Lung (tissue), 12 donors: Measurements from ENCODE around the gene C5. TPM values are rescaled to one million over a fixed set of nuclear protein-coding genes. Genes with fewer than 3 reads are reported as not detected.

Source experiments
- ATAC-seq: fragments of 200-7000 bp; cut with Tn5 transposase; one replicate; pipeline ENCODE4 v1.9.1; 2020; ENCODE audit warnings: moderate number of reproducible peaks; ENCODE audit not compliant: insufficient read depth, low FRiP score
- DNase-seq, 3 donors: peaks; one replicate each; pipeline ENCODE4 v3.0.0-alpha.2; 2013 to 2017
- H3K27ac ChIP-seq, 2 donors: one replicate each; pipeline ENCODE4 v1.5.1; 2013; ENCODE audit warnings: mild to moderate bottlenecking in 2 of 2, moderate library complexity in 2 of 2, control low read depth in 1 of 2, inconsistent platforms in 1 of 2, low read depth in 1 of 2, low read length in 1 of 2
- H3K27me3 ChIP-seq, 3 donors: one replicate each; pipeline ENCODE4 v1.5.1; 2013; ENCODE audit warnings: low read length in 2 of 3; ENCODE audit not compliant: control insufficient read depth in 3 of 3, insufficient read depth in 3 of 3
- H3K36me3 ChIP-seq, 4 donors: one replicate each; pipeline ENCODE4 v1.5.1; 2013; ENCODE audit warnings: low read length in 4 of 4, mild to moderate bottlenecking in 1 of 4, moderate library complexity in 1 of 4; ENCODE audit not compliant: control insufficient read depth in 4 of 4, insufficient read depth in 4 of 4
- H3K4me1 ChIP-seq, 5 donors: one replicate each; pipeline ENCODE4 v1.5.1; 2013; ENCODE audit warnings: low read length in 5 of 5, mild to moderate bottlenecking in 2 of 5, moderate library complexity in 1 of 5; ENCODE audit not compliant: control insufficient read depth in 5 of 5, insufficient read depth in 5 of 5
- H3K4me3 ChIP-seq: one replicate; pipeline ENCODE4 v1.5.1; 2013; ENCODE audit warnings: mild to moderate bottlenecking, control low read depth, moderate library complexity
- H3K9ac ChIP-seq, 2 donors: one replicate each; pipeline ENCODE4 v1.5.1; 2013; ENCODE audit warnings: low read length in 2 of 2, control low read depth in 1 of 2; ENCODE audit not compliant: insufficient read depth in 1 of 2
- H3K9me3 ChIP-seq, 4 donors: one replicate each; pipeline ENCODE4 v1.5.1; 2013; ENCODE audit warnings: low read length in 3 of 4, mild to moderate bottlenecking in 1 of 4, moderate library complexity in 1 of 4; ENCODE audit not compliant: control insufficient read depth in 4 of 4, insufficient read depth in 3 of 4
- CTCF ChIP-seq: IDR thresholded peaks from 2 replicates; pipeline ENCODE4 v1.5.1; 2012; ENCODE audit warnings: mild to moderate bottlenecking; ENCODE audit errors: control extremely low read depth, extremely low read depth
- WGBS, 2 donors: extraction: QIAGEN DNeasy Blood & Tissue Kit; methylation state at CpG; one replicate each; pipeline ENCODE4 v1.1.7; 2013; 5-methylcytosine and 5-hydroxymethylcytosine counted together
- polyA plus RNA-seq, 2 donors: library from polyadenylated mRNA; stranded (reverse); fragments of 200-250 nt; gene quantifications; one replicate each; pipeline ENCODE4 v1.2.1, GENCODE V29; 2013
- total RNA-seq, 2 donors: library from RNA; depleted of rRNA in 1 of 2; stranded (reverse); fragments of >200 nt in 1 of 2; gene quantifications; one replicate each; pipeline ENCODE4 v1.2.1, GENCODE V29; 2014 to 2021
- donor health status: control.
- donor health status: control.
- donor health status: Bipolar disorder and iron deficiency.
- donor health status: healthy.
- donor health status: DM: yes; HTN: yes; CAD: no.

The C5 gene
- total and polyA plus RNA-seq, 4 donors = 9.5 to 53.2 (median 13.1) TPM

GRCh38 chr9:121088576-121088975 lies 38.5 kb upstream of the C5 start:
- WGBS, 2 donors = 32 to 74% methylated on average over 3 of the region's 3 CpGs
- H3K27ac ChIP-seq = no peak overlapping the region
- no peaks in the 10 kb centered on the region for H3K9me3 ChIP-seq
- no peaks in the 10 kb centered on the region for H3K27me3 ChIP-seq
- H3K4me1 ChIP-seq = no peaks in the 10 kb centered on the region
- H3K4me3 ChIP-seq = no peak overlapping the region
- no peak for ATAC-seq
- no peak for TF ChIP-seq CTCF
- peaks cover 0 to 9% (median 4%) of the 10 kb centered on the region in 4 donors for H3K36me3 ChIP-seq
- DNase-seq = no peak
- no peak overlapping the region for H3K9ac ChIP-seq

GRCh38 chr9:121085661-121086060 lies 35.6 kb upstream of the C5 start:
- Histone ChIP-seq H3K4me1 (no peaks in the 10 kb centered on the region), H3K27ac (no peak overlapping the region), H3K9me3 (no peaks in the 10 kb centered on the region), H3K4me3 (no peak overlapping the region), H3K9ac (no peak overlapping the region), H3K27me3 (no peaks in the 10 kb centered on the region), H3K36me3 (peaks cover 4 to 18% (median 10%) of the 10 kb centered on the region in 4 donors)
- no peak for ATAC-seq
- no peak for DNase-seq
- no peak for TF ChIP-seq CTCF
- WGBS, 2 donors = 90 to 92% methylated on average over 1 of the region's 1 CpG

- no peak overlapping the region for H3K27ac ChIP-seq
- no peak for TF ChIP-seq CTCF
- H3K9me3 ChIP-seq = no peaks in the 10 kb centered on the region
- DNase-seq (no peak), ATAC-seq (no peak)
- no peaks in the 10 kb centered on the region for H3K27me3 ChIP-seq
- H3K4me1 ChIP-seq = no peaks in the 10 kb centered on the region
- H3K36me3 ChIP-seq = peaks cover 7 to 13% (median 9%) of the 10 kb centered on the region in 4 donors
- H3K9ac ChIP-seq = no peak overlapping the region
- no peak overlapping the region for H3K4me3 ChIP-seq
- 48 to 70% methylated on average over 1 of the region's 1 CpG for WGBS, 2 donors
Observed at GRCh38 chr9:121082075-121082474, 32.0 kb upstream of the C5 start.
